Neuronal stem cell (in vitro differentiated cells): Measurements from ENCODE around the gene COL12A1.

Source experiments
- DNase-seq: peaks from one replicate; pipeline ENCODE4 v3.0.0-alpha.2; 2013; ENCODE audit warnings: low spot score
- H2AFZ ChIP-seq: one replicate; pipeline ENCODE4 v1.6.1; 2013; ENCODE audit warnings: mild to moderate bottlenecking, low read length, inconsistent platforms
- H2AK5ac ChIP-seq: 2 replicates; pipeline ENCODE4 v1.6.1; 2013; ENCODE audit warnings: low read depth, mild to moderate bottlenecking, inconsistent platforms, low read length, moderate library complexity, mixed read lengths
- H2BK120ac ChIP-seq: 2 replicates; pipeline ENCODE4 v1.6.1; 2013; ENCODE audit warnings: low read depth, mild to moderate bottlenecking, inconsistent platforms, low read length, moderate library complexity, mixed read lengths
- H2BK12ac ChIP-seq: one replicate; pipeline ENCODE4 v1.6.1; 2013; ENCODE audit warnings: low read length, inconsistent platforms
- H2BK15ac ChIP-seq: 2 replicates; pipeline ENCODE4 v1.6.1; 2013; ENCODE audit warnings: mild to moderate bottlenecking, low read length, inconsistent platforms, mixed read lengths
- H2BK5ac ChIP-seq: one replicate; pipeline ENCODE4 v1.6.1; 2013; ENCODE audit warnings: inconsistent platforms, mild to moderate bottlenecking, low read length, moderate library complexity
- H3K14ac ChIP-seq: one replicate; pipeline ENCODE4 v1.6.1; 2013; ENCODE audit warnings: low read length, inconsistent platforms
- H3K18ac ChIP-seq: 2 replicates; pipeline ENCODE4 v1.6.1; 2013; ENCODE audit warnings: low read length, inconsistent platforms
- H3K23ac ChIP-seq: 2 replicates; pipeline ENCODE4 v1.6.1; 2013; ENCODE audit warnings: low read depth, mild to moderate bottlenecking, mixed read lengths, low read length, inconsistent platforms; ENCODE audit not compliant: poor library complexity
- H3K27ac ChIP-seq: replicated peaks from 3 replicates; pipeline ENCODE4 v1.5.1; 2013; ENCODE audit warnings: low read length, inconsistent platforms
- H3K27me3 ChIP-seq, 3 experiments: 2 replicates each; pipeline ENCODE4 v1.6.1; 2013; ENCODE audit warnings: low read length in 3 of 3, mild to moderate bottlenecking in 2 of 3, inconsistent platforms in 1 of 3, low read depth in 1 of 3, mixed read lengths in 1 of 3, moderate library complexity in 1 of 3; ENCODE audit not compliant: control insufficient read depth in 3 of 3, insufficient read depth in 3 of 3
- H3K36me3 ChIP-seq, 2 donors: replicated peaks in 1 of 2; 2 replicates each; pipeline ENCODE4 v1.6.1; 2013; ENCODE audit warnings: low read length in 2 of 2; ENCODE audit not compliant: control insufficient read depth in 2 of 2, insufficient read depth in 2 of 2
- H3K4ac ChIP-seq: 2 replicates; pipeline ENCODE4 v1.6.1; 2013; ENCODE audit warnings: inconsistent platforms, mild to moderate bottlenecking, low read length, moderate library complexity
- H3K4me1 ChIP-seq, 2 donors: 1 replicate in 1 of 2; 2 replicates in 1 of 2; pipeline ENCODE4 v1.6.1; 2013; ENCODE audit warnings: low read length in 2 of 2, low read depth in 1 of 2; ENCODE audit not compliant: control insufficient read depth in 2 of 2, insufficient read depth in 1 of 2
- H3K4me2 ChIP-seq: one replicate; pipeline ENCODE4 v1.6.1; 2013; ENCODE audit warnings: mild to moderate bottlenecking, low read length, inconsistent platforms; ENCODE audit not compliant: insufficient read depth, poor library complexity, severe bottlenecking
- H3K4me3 ChIP-seq, 2 donors: 2 replicates each; pipeline ENCODE4 v1.5.1; 2013; ENCODE audit warnings: low read length in 2 of 2, mild to moderate bottlenecking in 2 of 2, inconsistent platforms in 1 of 2, moderate library complexity in 1 of 2
- H3K79me1 ChIP-seq: one replicate; pipeline ENCODE4 v1.6.1; 2013; ENCODE audit warnings: low read depth, mild to moderate bottlenecking, inconsistent platforms, low read length, moderate library complexity
- H3K9ac ChIP-seq: one replicate; pipeline ENCODE4 v1.6.1; 2013; ENCODE audit warnings: mild to moderate bottlenecking, low read depth, low read length, inconsistent platforms; ENCODE audit not compliant: poor library complexity
- H3K9me3 ChIP-seq, 2 donors: replicated peaks in 1 of 2; 2 replicates each; pipeline versions ENCODE3 to v1.6.1; 2013; ENCODE audit warnings: low read length in 2 of 2, mild to moderate bottlenecking in 2 of 2, inconsistent platforms in 1 of 2, low read depth in 1 of 2, mixed read lengths in 1 of 2, moderate library complexity in 1 of 2; ENCODE audit not compliant: control insufficient read depth in 2 of 2, insufficient read depth in 1 of 2
- H4K8ac ChIP-seq: one replicate; pipeline ENCODE4 v1.6.1; 2013; ENCODE audit warnings: low read depth, mild to moderate bottlenecking, inconsistent platforms, low read length, moderate library complexity
- H4K91ac ChIP-seq: one replicate; pipeline ENCODE4 v1.6.1; 2013; ENCODE audit warnings: low read length, low read depth, mild to moderate bottlenecking, inconsistent platforms; ENCODE audit not compliant: poor library complexity
- WGBS, 2 donors: extraction: QIAGEN DNeasy Blood & Tissue Kit; methylation state at CpG; one replicate each; pipeline ENCODE4 v1.1.7; 2013; ENCODE audit warnings: missing lambda C conversion rate in 2 of 2, mixed read lengths in 1 of 2; ENCODE audit not compliant: insufficient read length in 2 of 2, insufficient replicate concordance in 1 of 2; ENCODE audit errors: extremely low coverage in 2 of 2; 5-methylcytosine and 5-hydroxymethylcytosine counted together

Gene COL12A1

DNA sequence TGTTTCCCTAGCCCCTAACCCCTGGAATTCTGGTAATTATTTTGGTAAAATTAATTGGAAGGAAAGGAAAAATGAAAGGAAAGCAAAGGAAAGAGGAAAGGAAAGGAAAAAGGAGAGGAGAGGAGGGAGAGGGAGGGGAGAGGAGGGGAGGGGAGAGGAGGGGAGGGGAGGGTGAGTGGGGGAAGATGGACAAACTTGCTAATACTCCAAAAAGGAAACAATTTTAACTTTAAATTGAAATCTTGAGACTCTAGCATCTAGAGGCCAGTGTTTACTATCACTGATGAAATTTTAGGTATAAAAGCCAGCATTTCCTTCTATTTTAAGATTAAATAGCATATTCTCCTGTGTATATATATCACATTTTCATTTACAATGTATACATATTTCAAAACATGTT, 156.5 kb downstream of the COL12A1 start:
- Histone ChIP-seq H2BK5ac (no peak overlapping the region), H2BK15ac (no peak overlapping the region), H3K4me2 (no peak overlapping the region), H3K4ac (no peak overlapping the region), H3K18ac (no peak overlapping the region), H2BK12ac (no peak overlapping the region), H2BK120ac (no peak overlapping the region), H4K8ac (no peak overlapping the region), H3K27ac (no peak overlapping the region), H3K23ac (no peak overlapping the region), H3K27me3 (no peaks in the 10 kb centered on the region), H4K91ac (no peak overlapping the region), H3K9me3 (no peaks in the 10 kb centered on the region), H3K79me1 (no peaks in the 10 kb centered on the region), H2AFZ (no peak overlapping the region), H3K4me3 (no peak overlapping the region), H3K36me3 (no peaks in the 10 kb centered on the region), H3K4me1 (no peaks in the 10 kb centered on the region), H2AK5ac (no peak overlapping the region), H3K9ac (no peak overlapping the region), H3K14ac (no peak overlapping the region)
- DNase-seq: no peak

DNA sequence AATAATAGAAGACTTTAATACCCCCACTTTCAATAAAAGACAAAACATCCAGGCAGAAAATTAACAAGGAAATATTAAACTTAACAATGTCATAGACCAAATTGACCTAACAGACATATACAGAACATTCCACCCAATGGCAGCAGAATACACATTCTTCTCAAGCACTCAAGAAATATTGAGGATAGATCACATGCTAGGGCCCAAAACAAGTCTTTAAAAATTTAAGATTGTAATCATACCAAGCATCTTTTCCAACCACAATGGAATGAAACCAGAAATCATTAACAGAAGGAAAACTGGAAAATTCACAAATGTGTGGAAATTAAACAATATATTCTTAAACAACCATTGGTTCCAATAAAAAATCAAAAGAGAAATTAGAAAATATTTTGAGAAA, 161.0 kb downstream of the COL12A1 start:
- Histone ChIP-seq H3K79me1 (no peaks in the 10 kb centered on the region), H3K4me1 (no peaks in the 10 kb centered on the region), H3K27me3 (no peaks in the 10 kb centered on the region), H2BK15ac (no peak overlapping the region), H3K27ac (no peak overlapping the region), H3K18ac (no peak overlapping the region), H2BK12ac (no peak overlapping the region), H4K8ac (no peak overlapping the region), H3K9me3 (no peaks in the 10 kb centered on the region), H2BK5ac (no peak overlapping the region), H3K9ac (no peak overlapping the region), H3K4me2 (no peak overlapping the region), H3K36me3 (no peaks in the 10 kb centered on the region), H3K4ac (no peak overlapping the region), H2AK5ac (no peak overlapping the region), H3K4me3 (no peak overlapping the region), H2BK120ac (no peak overlapping the region), H3K14ac (no peak overlapping the region), H2AFZ (no peak overlapping the region), H3K23ac (no peak overlapping the region), H4K91ac (no peak overlapping the region)
- no peak for DNase-seq

DNA sequence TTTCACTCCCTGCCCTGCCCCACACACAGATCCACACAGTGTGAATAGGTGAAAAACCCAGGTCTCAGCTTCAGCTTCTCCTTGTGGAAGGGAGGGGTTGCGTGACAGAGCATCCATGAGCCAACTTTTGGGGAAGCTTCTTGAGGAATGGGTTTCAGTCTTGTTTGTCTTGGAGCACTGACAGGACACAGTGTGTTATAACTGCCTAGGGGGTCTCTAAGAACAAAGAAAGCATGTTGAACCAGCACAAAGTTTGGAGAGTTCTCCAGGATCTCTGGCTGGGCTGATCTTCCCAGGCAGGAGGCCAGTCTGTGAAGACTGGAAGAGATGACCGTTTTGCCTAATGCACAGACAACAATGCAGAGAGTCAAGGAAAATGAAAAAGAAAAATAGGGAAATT, 164.5 kb downstream of the COL12A1 start:
- Histone ChIP-seq H2BK120ac (no peak overlapping the region), H3K27me3 (no peaks in the 10 kb centered on the region), H4K91ac (no peak overlapping the region), H3K4me3 (no peak overlapping the region), H3K9me3 (no peaks in the 10 kb centered on the region), H2AK5ac (no peak overlapping the region), H3K4me2 (no peak overlapping the region), H3K23ac (no peak overlapping the region), H3K4ac (no peak overlapping the region), H2BK12ac (no peak overlapping the region), H3K4me1 (no peaks in the 10 kb centered on the region), H4K8ac (no peak overlapping the region), H2AFZ (no peak overlapping the region), H3K79me1 (no peaks in the 10 kb centered on the region), H3K18ac (no peak overlapping the region), H3K9ac (no peak overlapping the region), H3K36me3 (no peaks in the 10 kb centered on the region), H3K27ac (no peak overlapping the region), H3K14ac (no peak overlapping the region), H2BK5ac (no peak overlapping the region), H2BK15ac (no peak overlapping the region)
- no CpG with 5 or more reads among the region's 2 CpGs for WGBS, 2 donors
- DNase-seq: no peak
